Parathyroid adenoma (tissue), 2 donors: ENCODE measurements around the gene NPTXR.

Experiments
- H2AFZ ChIP-seq: fragments of 300-600 bp; sonication (generic); one replicate; pipeline ENCODE4 v1.7.0; 2017; ENCODE audit warnings: antibody characterized with exemption, mild to moderate bottlenecking
- H3K27ac ChIP-seq: fragments of 300-600 bp; sonication (generic); one replicate; pipeline ENCODE4 v1.7.0; 2017
- H3K27me3 ChIP-seq: fragments of 300-600 bp; sonication (generic); one replicate; pipeline ENCODE4 v1.7.0; 2017; ENCODE audit warnings: low read length; ENCODE audit not compliant: control insufficient read depth, insufficient read depth
- H3K36me3 ChIP-seq: fragments of 300-600 bp; sonication (generic); one replicate; pipeline ENCODE4 v1.7.0; 2017; ENCODE audit warnings: low read length; ENCODE audit not compliant: control insufficient read depth, insufficient read depth
- H3K4me1 ChIP-seq: fragments of 300-600 bp; sonication (generic); one replicate; pipeline ENCODE4 v1.7.0; 2017; ENCODE audit warnings: control low read depth
- H3K4me2 ChIP-seq: fragments of 300-600 bp; sonication (generic); one replicate; pipeline ENCODE4 v1.7.0; 2017; ENCODE audit warnings: low read length
- H3K4me3 ChIP-seq: fragments of 300-600 bp; sonication (generic); one replicate; pipeline ENCODE4 v1.7.0; 2017; ENCODE audit warnings: low read depth, low read length
- H3K79me2 ChIP-seq: fragments of 300-600 bp; sonication (generic); one replicate; pipeline ENCODE4 v1.7.0; 2017; ENCODE audit warnings: control low read depth
- H3K9ac ChIP-seq: fragments of 300-600 bp; sonication (generic); one replicate; pipeline ENCODE4 v1.7.0; 2017; ENCODE audit warnings: mild to moderate bottlenecking
- H3K9me3 ChIP-seq: fragments of 300-600 bp; sonication (generic); one replicate; pipeline ENCODE4 v1.7.0; 2017; ENCODE audit warnings: low read length; ENCODE audit not compliant: control insufficient read depth
- CTCF ChIP-seq: fragments of 300-600 bp; sonication (generic); IDR thresholded peaks from one replicate; pipeline ENCODE4 v1.7.0; 2017; ENCODE audit warnings: antibody characterized with exemption, mild to moderate bottlenecking
- donor health status: primary hyperparathyroidism.

The NPTXR gene

GRCh38 chr22:38863531-38864131 lies 19.8 kb upstream of the NPTXR start:
- Histone ChIP-seq H3K27ac (no peak overlapping the region), H3K4me1 (peaks cover 14% of the 10 kb centered on the region), H2AFZ (no peak overlapping the region), H3K36me3 (no peaks in the 10 kb centered on the region), H3K9me3 (no peaks in the 10 kb centered on the region), H3K79me2 (peaks cover under 1% of the 10 kb centered on the region), H3K4me2 (no peak overlapping the region), H3K27me3 (no peaks in the 10 kb centered on the region), H3K9ac (no peak overlapping the region), H3K4me3 (no peak overlapping the region)
- TF ChIP-seq CTCF = no peak

GRCh38 chr22:38862375-38863329 lies 18.8 kb upstream of the NPTXR start:
- H3K27me3 ChIP-seq = no peaks in the 10 kb centered on the region
- H3K9me3 ChIP-seq = no peaks in the 10 kb centered on the region
- peaks cover 14% of the 10 kb centered on the region for H3K4me1 ChIP-seq
- no peak overlapping the region for H3K9ac ChIP-seq
- no peaks in the 10 kb centered on the region for H3K79me2 ChIP-seq
- H3K27ac ChIP-seq = no peak overlapping the region
- no peak for TF ChIP-seq CTCF
- H3K4me3 ChIP-seq = no peak overlapping the region
- H2AFZ ChIP-seq = no peak overlapping the region
- H3K4me2 ChIP-seq = no peak overlapping the region
- no peaks in the 10 kb centered on the region for H3K36me3 ChIP-seq

- Histone ChIP-seq H3K4me1 (peaks cover 14% of the 10 kb centered on the region), H3K79me2 (no peaks in the 10 kb centered on the region), H3K27ac (no peak overlapping the region), H3K9me3 (no peaks in the 10 kb centered on the region), H3K36me3 (no peaks in the 10 kb centered on the region), H3K9ac (no peak overlapping the region), H2AFZ (no peak overlapping the region), H3K4me2 (no peak overlapping the region), H3K27me3 (no peaks in the 10 kb centered on the region), H3K4me3 (no peak overlapping the region)
- TF ChIP-seq CTCF = no peak
Measured at GRCh38 chr22:38861927-38862326, 18.1 kb upstream of the NPTXR start.

GRCh38 chr22:38861170-38861876 lies 17.5 kb upstream of the NPTXR start:
- Histone ChIP-seq H3K27ac (no peak overlapping the region), H3K9me3 (no peaks in the 10 kb centered on the region), H3K4me3 (no peak overlapping the region), H3K4me1 (peaks cover 14% of the 10 kb centered on the region), H3K9ac (no peak overlapping the region), H3K36me3 (no peaks in the 10 kb centered on the region), H3K27me3 (no peaks in the 10 kb centered on the region), H3K4me2 (no peak overlapping the region), H2AFZ (no peak overlapping the region), H3K79me2 (no peaks in the 10 kb centered on the region)
- no peak for TF ChIP-seq CTCF
